ENCODE data around the gene MARS1.

GRCh38 chr12:57459750-57460467 lies 28.0 kb upstream of the MARS1 start, which contains the start of gene GLI1:
- no peak for TF ChIP-seq EZH2 (IDR thresholded peaks at IDR 0.05)
- no peak for TF ChIP-seq POLR2AphosphoS5 (IDR thresholded peaks at IDR 0.05; ENCODE audit: borderline replicate concordance, low read depth, low read length)
- TF ChIP-seq FOXP2 (optimal IDR thresholded peaks at IDR 0.05; ENCODE audit: control extremely low read depth, extremely low read length, insufficient read depth): no peak

Data from SK-N-MC (cell line).